Liver (tissue), 3 donors: Measurements from ENCODE around the gene CDH23.

Experiments used
- ATF3 ChIP-seq: IDR thresholded peaks from 2 replicates; pipeline ENCODE4 v1.6.1; 2016; ENCODE audit warnings: antibody characterized with exemption
- CTCF ChIP-seq: fragments of 150-350 bp; IDR thresholded peaks from 2 replicates; pipeline ENCODE4 v1.5.1; 2017; ENCODE audit warnings: improper control_type of control experiment, low read depth, low read length; ENCODE audit not compliant: missing input control
- EGR1 ChIP-seq, 2 donors: IDR thresholded peaks; 2 replicates each; pipeline ENCODE4 v1.6.1; 2016 to 2018; ENCODE audit warnings: antibody characterized with exemption in 2 of 2, low read depth in 2 of 2
- FOXA1 ChIP-seq: IDR thresholded peaks from 2 replicates; pipeline ENCODE4 v1.6.1; 2016; ENCODE audit warnings: antibody characterized with exemption
- FOXA2 ChIP-seq: IDR thresholded peaks from 2 replicates; pipeline ENCODE4 v1.6.1; 2016; ENCODE audit warnings: antibody characterized with exemption
- GABPA ChIP-seq, 2 donors: IDR thresholded peaks in 1 of 2; conservative IDR thresholded peaks in 1 of 2; 2 replicates each; pipeline ENCODE4 v1.6.1; 2016; ENCODE audit warnings: antibody characterized with exemption in 2 of 2, mild to moderate bottlenecking in 1 of 2, moderate library complexity in 1 of 2
- JUND ChIP-seq, 2 donors: IDR thresholded peaks; 2 replicates each; pipeline ENCODE4 v1.6.1; 2016; ENCODE audit warnings: antibody characterized with exemption in 2 of 2
- MAX ChIP-seq: IDR thresholded peaks from 2 replicates; pipeline ENCODE4 v1.6.1; 2016; ENCODE audit warnings: antibody characterized with exemption
- RAD21 ChIP-seq, 2 donors: IDR thresholded peaks; 2 replicates each; pipeline ENCODE4 v1.6.1; 2016; ENCODE audit warnings: antibody characterized with exemption in 2 of 2, mild to moderate bottlenecking in 2 of 2
- REST ChIP-seq: IDR thresholded peaks from 2 replicates; pipeline ENCODE4 v1.6.1; 2016; ENCODE audit warnings: antibody characterized with exemption, mild to moderate bottlenecking
- RXRA ChIP-seq, 2 donors: IDR thresholded peaks; 2 replicates each; pipeline ENCODE4 v1.6.1; 2017 to 2018; ENCODE audit warnings: antibody characterized with exemption in 2 of 2, mild to moderate bottlenecking in 1 of 2
- TAF1 ChIP-seq: conservative IDR thresholded peaks from 2 replicates; pipeline ENCODE4 v1.6.1; 2016; ENCODE audit warnings: antibody characterized with exemption, mild to moderate bottlenecking
- YY1 ChIP-seq: IDR thresholded peaks from 2 replicates; pipeline ENCODE4 v1.6.1; 2016; ENCODE audit warnings: antibody characterized with exemption, mild to moderate bottlenecking
- ZBTB33 ChIP-seq: IDR thresholded peaks from 2 replicates; pipeline ENCODE4 v1.6.1; 2016; ENCODE audit warnings: antibody characterized with exemption
- donor health status: healthy.
- donor health status: healthy.

- no peak for TF ChIP-seq ZBTB33
- TF ChIP-seq CTCF: no peak
- no peak for TF ChIP-seq REST
- TF ChIP-seq GABPA (IDR thresholded peaks at IDR 0.05 in 1 of 2, conservative IDR thresholded peaks at IDR 0.05 in 1 of 2): no peak
- no peak for TF ChIP-seq FOXA1
- no peak for TF ChIP-seq ATF3
- TF ChIP-seq YY1: no peak
- no peak for TF ChIP-seq RXRA (IDR thresholded peaks at IDR 0.05)
- TF ChIP-seq EGR1 (IDR thresholded peaks at IDR 0.05; ENCODE audit: low read depth in 2 of 2): no peak
- TF ChIP-seq RAD21 (IDR thresholded peaks at IDR 0.05): no peak
- TF ChIP-seq TAF1: no peak
- no peak for TF ChIP-seq MAX
- TF ChIP-seq FOXA2: no peak
- no peak for TF ChIP-seq JUND (IDR thresholded peaks at IDR 0.05)
Observed at GRCh38 chr10:71750986-71751385, 354.3 kb downstream of the CDH23 start.
